Smooth muscle cell (in vitro differentiated cells): ENCODE data around the gene PELI2. TPM values are rescaled to one million over a fixed set of nuclear protein-coding genes. Genes with fewer than 3 reads are reported as not detected.

Experiments used
- DNase-seq: peaks from one replicate; lab custom pipeline; 2025; ENCODE audit not compliant: unreplicated experiment; lab: John Stamatoyannopoulos, UW
- H2AFZ ChIP-seq: fragments of 200-600 bp; sonication (generic); 2 replicates; pipeline ENCODE4 v1.6.0; 2016; ENCODE audit warnings: antibody characterized with exemption, low read depth, mild to moderate bottlenecking
- H3F3A ChIP-seq: fragments of 200-600 bp; sonication (generic); 2 replicates; pipeline ENCODE4 v1.6.0; 2017; ENCODE audit warnings: antibody characterized with exemption, low read depth
- H3K27ac ChIP-seq: fragments of 200-600 bp; sonication (generic); 2 replicates; pipeline ENCODE4 v1.5.1; 2016; ENCODE audit warnings: low read depth, mild to moderate bottlenecking
- H3K27me3 ChIP-seq: fragments of 200-600 bp; sonication (generic); 2 replicates; pipeline ENCODE4 v1.6.1; 2016; ENCODE audit warnings: low read depth, mild to moderate bottlenecking
- H3K36me3 ChIP-seq: fragments of 200-600 bp; sonication (generic); 2 replicates; pipeline ENCODE4 v1.5.1; 2016; ENCODE audit warnings: low read depth
- H3K4me1 ChIP-seq: fragments of 200-600 bp; sonication (generic); 2 replicates; pipeline ENCODE4 v1.5.1; 2016; ENCODE audit warnings: low read depth
- H3K4me2 ChIP-seq: fragments of 200-600 bp; sonication (generic); 2 replicates; pipeline ENCODE4 v1.6.0; 2016; ENCODE audit warnings: mild to moderate bottlenecking
- H3K4me3 ChIP-seq: fragments of 200-600 bp; sonication (generic); 2 replicates; pipeline ENCODE4 v1.5.1; 2016; ENCODE audit warnings: mild to moderate bottlenecking
- H3K79me2 ChIP-seq: fragments of 200-600 bp; sonication (generic); 2 replicates; pipeline ENCODE4 v1.6.0; 2016; ENCODE audit warnings: low read depth, mild to moderate bottlenecking
- H3K9ac ChIP-seq: fragments of 200-600 bp; sonication (generic); 2 replicates; pipeline ENCODE4 v1.6.0; 2016; ENCODE audit warnings: low read depth
- H3K9me3 ChIP-seq: fragments of 200-600 bp; sonication (generic); replicated peaks from 2 replicates; pipeline ENCODE4 v1.5.1; 2016; ENCODE audit warnings: low read depth
- H4K20me1 ChIP-seq: fragments of 200-600 bp; sonication (generic); 2 replicates; pipeline ENCODE4 v1.6.0; 2016; ENCODE audit warnings: low read depth
- CTCF ChIP-seq: fragments of 200-600 bp; sonication (generic); IDR thresholded peaks from 2 replicates; pipeline ENCODE4 v1.5.1; 2017; ENCODE audit warnings: borderline replicate concordance, mild to moderate bottlenecking, antibody characterized with exemption; ENCODE audit not compliant: insufficient read depth, poor library complexity, severe bottlenecking
- WGBS: methylation state at CpG from one replicate; pipeline ENCODE4 v1.1.7; 2016; ENCODE audit warnings: low lambda C conversion rate; 5-methylcytosine and 5-hydroxymethylcytosine counted together
- polyA plus RNA-seq: library from polyadenylated mRNA; unstranded; fragments of >200 nt; fragmentation: Nextera tagmentation; extraction: Ambion mirVana; gene quantifications from 2 replicates; pipeline ENCODE4 v1.2.1, GENCODE V29; 2016
- total RNA-seq: library from RNA; depleted of rRNA; stranded (reverse); fragments of >200 nt; gene quantifications from 2 replicates; pipeline ENCODE4 v1.2.3, GENCODE V29; 2014

Gene PELI2
- total and polyA plus RNA-seq, 2 experiments from 2014 or later = 4.6 to 9.1 TPM

DNA sequence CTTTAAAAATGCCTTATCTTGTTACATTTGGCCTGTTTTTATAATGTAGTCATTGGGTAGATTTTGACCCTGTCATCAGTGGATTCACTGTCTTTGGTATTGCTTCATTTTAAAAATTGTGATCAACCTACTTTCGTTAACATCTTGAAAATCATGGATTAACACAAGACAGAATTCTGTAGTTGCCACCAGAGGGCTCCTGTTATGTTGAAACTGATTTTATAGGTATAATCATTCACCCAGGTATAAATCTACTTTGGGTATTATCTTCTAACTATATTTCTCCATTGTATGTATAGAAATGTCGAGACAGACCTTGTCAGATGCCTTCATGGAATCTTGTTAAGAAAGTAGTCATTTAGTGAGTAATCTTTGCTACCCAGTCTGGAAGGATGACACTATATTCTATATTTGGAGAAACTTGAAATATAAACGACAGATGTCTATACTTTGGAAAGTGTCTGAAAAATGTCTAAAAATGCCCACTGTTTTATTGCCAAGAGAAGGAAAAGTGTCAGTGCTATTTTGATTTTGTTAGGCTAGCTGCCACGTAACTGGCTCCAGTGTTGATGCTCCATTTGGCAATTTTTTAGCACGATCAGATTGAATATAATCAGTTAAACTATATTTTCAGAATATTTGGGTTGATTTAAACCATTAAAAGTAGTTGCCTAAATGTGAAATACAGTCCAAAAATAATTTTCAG lies 129.4 kb downstream of the PELI2 start:
- DNase-seq = no peak

DNA sequence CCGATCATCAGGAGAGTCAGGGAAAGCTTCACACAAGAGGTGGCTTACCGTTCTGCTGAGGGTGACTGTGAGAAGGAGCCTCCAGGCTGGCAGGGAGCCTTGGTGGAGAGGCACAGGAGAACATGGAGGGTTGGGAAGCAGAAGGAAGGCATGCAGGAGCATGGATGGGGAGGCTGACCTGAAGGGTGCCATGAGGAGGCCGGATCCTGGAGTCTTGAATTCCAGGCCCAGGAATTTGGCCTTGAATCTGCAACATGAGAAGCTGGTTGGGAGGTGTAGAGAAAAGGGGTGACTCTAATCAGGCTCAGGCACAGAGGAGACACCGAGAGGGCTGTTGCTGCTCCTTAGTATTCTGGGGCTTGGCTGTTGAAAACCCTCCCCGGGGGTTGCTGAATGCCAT lies 130.2 kb downstream of the PELI2 start:
- Histone ChIP-seq H3K4me2 (no peak overlapping the region), H3K9me3 (no peaks in the 10 kb centered on the region), H3K4me3 (no peak overlapping the region), H4K20me1 (no peaks in the 10 kb centered on the region), H3K79me2 (no peaks in the 10 kb centered on the region), H2AFZ (no peak overlapping the region), H3F3A (no peaks in the 10 kb centered on the region), H3K9ac (no peak overlapping the region), H3K27me3 (no peaks in the 10 kb centered on the region), H3K27ac (no peak overlapping the region), H3K36me3 (no peaks in the 10 kb centered on the region), H3K4me1 (no peaks in the 10 kb centered on the region)
- no peak for TF ChIP-seq CTCF
- DNase-seq = no peak
- 94% methylated on average over 5 of the region's 5 CpGs for WGBS

More for the DNA sequence above, 129.4 kb downstream of the PELI2 start:
- no peaks in the 10 kb centered on the region for H3K79me2 ChIP-seq
- H3K9me3 ChIP-seq = no peaks in the 10 kb centered on the region
- TF ChIP-seq CTCF = peak; percentile 40
- H3K4me2 ChIP-seq = no peak overlapping the region
- H3K36me3 ChIP-seq = no peaks in the 10 kb centered on the region
- H3K4me1 ChIP-seq = no peaks in the 10 kb centered on the region
- no peak overlapping the region for H3K9ac ChIP-seq
- H3K4me3 ChIP-seq = no peak overlapping the region
- WGBS = 67% methylated on average over 5 of the region's 5 CpGs
- no peak overlapping the region for H3K27ac ChIP-seq
- H4K20me1 ChIP-seq = no peaks in the 10 kb centered on the region
- no peaks in the 10 kb centered on the region for H3K27me3 ChIP-seq
- no peak overlapping the region for H2AFZ ChIP-seq
- no peaks in the 10 kb centered on the region for H3F3A ChIP-seq

DNA sequence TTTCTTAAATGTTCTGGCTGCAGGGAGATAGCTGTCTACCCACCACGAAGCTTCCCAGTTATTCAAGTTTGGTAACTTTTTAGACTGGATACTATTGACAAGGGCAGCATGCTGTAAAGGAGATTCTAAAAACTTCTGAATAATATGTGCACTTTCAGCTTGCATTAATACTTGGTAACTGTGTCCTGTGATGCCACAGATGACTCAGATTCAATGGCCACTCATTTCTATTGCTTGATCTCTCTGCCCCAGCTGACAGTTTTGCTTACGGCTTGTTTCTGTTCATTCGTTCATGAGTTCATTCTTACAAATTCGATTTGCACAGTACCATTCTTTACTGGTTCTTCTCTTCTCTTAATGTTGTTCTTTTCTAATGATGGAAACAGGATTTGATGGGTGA lies 142.8 kb downstream of the PELI2 start:
- H3K9me3 ChIP-seq = peaks cover 4% of the 10 kb centered on the region
- 88% methylated on average over 4 of the region's 4 CpGs for WGBS
- no peaks in the 10 kb centered on the region for H3K36me3 ChIP-seq
- H3F3A ChIP-seq = no peaks in the 10 kb centered on the region
- no peak overlapping the region for H3K9ac ChIP-seq
- no peak overlapping the region for H3K4me2 ChIP-seq
- no peaks in the 10 kb centered on the region for H3K27me3 ChIP-seq
- DNase-seq = no peak
- H4K20me1 ChIP-seq = no peaks in the 10 kb centered on the region
- H3K4me3 ChIP-seq = no peak overlapping the region
- TF ChIP-seq CTCF = no peak
- H2AFZ ChIP-seq = no peak overlapping the region
- no peaks in the 10 kb centered on the region for H3K79me2 ChIP-seq
- H3K27ac ChIP-seq = no peak overlapping the region
- no peaks in the 10 kb centered on the region for H3K4me1 ChIP-seq

- H3K9ac ChIP-seq = no peak overlapping the region
- TF ChIP-seq CTCF = no peak
- no peak for DNase-seq
- H3K4me3 ChIP-seq = no peak overlapping the region
- no peaks in the 10 kb centered on the region for H3K36me3 ChIP-seq
- H3K4me2 ChIP-seq = no peak overlapping the region
- H3K27ac ChIP-seq = no peak overlapping the region
- H3K79me2 ChIP-seq = no peaks in the 10 kb centered on the region
- H3K27me3 ChIP-seq = no peaks in the 10 kb centered on the region
- 87% methylated on average over 3 of the region's 3 CpGs for WGBS
- H3K4me1 ChIP-seq = no peaks in the 10 kb centered on the region
- H2AFZ ChIP-seq = no peak overlapping the region
- H3K9me3 ChIP-seq = peaks cover 4% of the 10 kb centered on the region
- H4K20me1 ChIP-seq = no peaks in the 10 kb centered on the region
- H3F3A ChIP-seq = no peaks in the 10 kb centered on the region
Observed at GRCh38 chr14:56262530-56262929, 144.3 kb downstream of the PELI2 start.
